ENCODE results near the gene DCUN1D2.

DNA sequence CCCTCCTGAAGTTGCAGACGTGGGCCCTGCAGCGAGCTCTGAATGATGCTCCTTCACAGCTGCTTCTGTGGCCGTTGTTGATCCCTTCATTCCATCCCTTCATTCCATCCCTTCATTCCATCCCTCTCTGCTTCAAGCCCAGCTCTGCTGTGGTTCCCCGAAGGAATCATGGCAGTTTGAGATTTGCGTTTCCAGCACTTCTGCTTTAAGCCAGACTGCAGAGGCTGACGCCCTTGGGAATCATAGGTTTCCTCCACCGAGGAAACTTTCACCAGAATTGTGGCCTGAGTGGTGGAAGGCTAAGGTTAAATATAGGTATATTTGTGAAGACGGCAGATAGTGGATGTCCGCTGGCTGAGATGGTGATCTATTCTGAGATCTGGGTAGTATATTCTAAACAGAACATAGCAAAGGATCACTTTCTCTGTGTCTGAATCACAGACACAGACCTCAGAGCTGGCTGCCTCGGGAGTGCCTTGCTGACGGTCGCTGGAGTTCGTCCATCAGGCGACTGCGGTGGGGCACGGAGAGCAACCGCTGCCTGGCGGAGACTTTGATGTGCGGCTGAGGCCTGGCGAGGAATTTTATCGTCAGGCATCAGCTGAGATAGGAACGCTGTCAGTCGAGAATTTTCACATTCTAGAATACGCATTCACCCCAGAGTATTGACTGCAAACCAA is 42.8 kb upstream of the DCUN1D2 start:
- TF ChIP-seq POLR2A (IDR thresholded peaks at IDR 0.05): no peak
- TF ChIP-seq, protein P1, sequence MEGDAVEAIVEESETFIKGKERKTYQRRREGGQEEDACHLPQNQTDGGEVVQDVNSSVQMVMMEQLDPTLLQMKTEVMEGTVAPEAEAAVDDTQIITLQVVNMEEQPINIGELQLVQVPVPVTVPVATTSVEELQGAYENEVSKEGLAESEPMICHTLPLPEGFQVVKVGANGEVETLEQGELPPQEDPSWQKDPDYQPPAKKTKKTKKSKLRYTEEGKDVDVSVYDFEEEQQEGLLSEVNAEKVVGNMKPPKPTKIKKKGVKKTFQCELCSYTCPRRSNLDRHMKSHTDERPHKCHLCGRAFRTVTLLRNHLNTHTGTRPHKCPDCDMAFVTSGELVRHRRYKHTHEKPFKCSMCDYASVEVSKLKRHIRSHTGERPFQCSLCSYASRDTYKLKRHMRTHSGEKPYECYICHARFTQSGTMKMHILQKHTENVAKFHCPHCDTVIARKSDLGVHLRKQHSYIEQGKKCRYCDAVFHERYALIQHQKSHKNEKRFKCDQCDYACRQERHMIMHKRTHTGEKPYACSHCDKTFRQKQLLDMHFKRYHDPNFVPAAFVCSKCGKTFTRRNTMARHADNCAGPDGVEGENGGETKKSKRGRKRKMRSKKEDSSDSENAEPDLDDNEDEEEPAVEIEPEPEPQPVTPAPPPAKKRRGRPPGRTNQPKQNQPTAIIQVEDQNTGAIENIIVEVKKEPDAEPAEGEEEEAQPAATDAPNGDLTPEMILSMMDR (IDR thresholded peaks at IDR 0.05): no peak

Data from right lobe of liver (tissue), 4 donors.